Lower lobe of right lung (tissue), 2 donors: ENCODE measurements around the gene ACCSL. TPM values are rescaled to one million over a fixed set of nuclear protein-coding genes. Genes with fewer than 3 reads are reported as not detected.

Experiments
- ATAC-seq, 2 donors: fragments of 200-7000 bp; cut with Tn5 transposase; one replicate each; pipeline ENCODE4 v1.9.1; 2020 to 2022; ENCODE audit warnings: mild to moderate bottlenecking in 2 of 2, moderate library complexity in 2 of 2
- DNase-seq: peaks from one replicate; pipeline ENCODE4 v3.0.0-alpha.2; 2020
- H3K27ac ChIP-seq: fragments of 200-600 bp; one replicate; pipeline ENCODE4 v1.8.0; 2022
- H3K27me3 ChIP-seq: fragments of 200-600 bp; one replicate; pipeline ENCODE4 v1.8.0; 2022; ENCODE audit warnings: low read depth
- H3K36me3 ChIP-seq: fragments of 200-600 bp; one replicate; pipeline ENCODE4 v1.8.0; 2022; ENCODE audit warnings: mild to moderate bottlenecking
- H3K4me1 ChIP-seq: fragments of 200-600 bp; one replicate; pipeline ENCODE4 v1.8.0; 2022
- H3K4me3 ChIP-seq: fragments of 200-600 bp; one replicate; pipeline ENCODE4 v1.8.0; 2022; ENCODE audit warnings: mild to moderate bottlenecking
- H3K9me3 ChIP-seq: fragments of 200-600 bp; one replicate; pipeline ENCODE4 v1.8.0; 2022
- intact Hi-C: fragments of 100-400 bp; cut with DNase I; formaldehyde crosslinking; loops from one replicate; pipeline ENCODE4 v1.11.0; 2022
- total RNA-seq: library from RNA; stranded (reverse); fragmentation: NEBNext Ultra II Directional; extraction: Animal tissue kit (Norgen Biotek cat#: 25700); gene quantifications from one replicate; pipeline ENCODE4 v1.2.1, GENCODE V29; 2021
- TF ChIP-seq, protein P1 (sequence below): fragments of 200-600 bp; IDR thresholded peaks from one replicate; pipeline ENCODE4 v1.8.0; 2022; ENCODE audit warnings: antibody characterized with exemption, mild to moderate bottlenecking
- donor health status: DM: no; HTN: yes; CAD: no; lungs with severe emphysema.

The ACCSL gene
- total RNA-seq, 1 donor from 2014 or later, result not detected

DNA sequence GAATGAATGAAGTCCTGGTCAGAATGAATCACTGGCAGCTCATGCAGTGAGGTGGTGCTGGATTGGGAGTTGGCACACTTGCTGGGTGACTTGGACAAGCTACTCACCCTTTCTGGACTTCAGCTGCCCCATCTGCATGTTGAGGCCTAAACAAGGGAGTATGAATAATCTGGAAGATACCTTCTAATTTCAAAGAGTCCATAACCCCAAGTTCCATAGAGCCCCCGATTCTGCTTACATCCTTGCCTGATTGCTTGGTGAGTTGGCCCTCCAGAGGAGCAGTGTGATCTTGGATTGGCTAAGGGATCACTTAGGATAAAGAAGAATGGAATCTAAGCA is 18.3 kb upstream of the ACCSL start:
- no peak for ATAC-seq
- Histone ChIP-seq H3K36me3 (no peaks in the 10 kb centered on the region), H3K27me3 (no peaks in the 10 kb centered on the region), H3K4me1 (peaks cover 40% of the 10 kb centered on the region), H3K9me3 (peaks cover 5% of the 10 kb centered on the region), H3K27ac (no peak overlapping the region), H3K4me3 (no peak overlapping the region)
- TF ChIP-seq, protein P1, sequence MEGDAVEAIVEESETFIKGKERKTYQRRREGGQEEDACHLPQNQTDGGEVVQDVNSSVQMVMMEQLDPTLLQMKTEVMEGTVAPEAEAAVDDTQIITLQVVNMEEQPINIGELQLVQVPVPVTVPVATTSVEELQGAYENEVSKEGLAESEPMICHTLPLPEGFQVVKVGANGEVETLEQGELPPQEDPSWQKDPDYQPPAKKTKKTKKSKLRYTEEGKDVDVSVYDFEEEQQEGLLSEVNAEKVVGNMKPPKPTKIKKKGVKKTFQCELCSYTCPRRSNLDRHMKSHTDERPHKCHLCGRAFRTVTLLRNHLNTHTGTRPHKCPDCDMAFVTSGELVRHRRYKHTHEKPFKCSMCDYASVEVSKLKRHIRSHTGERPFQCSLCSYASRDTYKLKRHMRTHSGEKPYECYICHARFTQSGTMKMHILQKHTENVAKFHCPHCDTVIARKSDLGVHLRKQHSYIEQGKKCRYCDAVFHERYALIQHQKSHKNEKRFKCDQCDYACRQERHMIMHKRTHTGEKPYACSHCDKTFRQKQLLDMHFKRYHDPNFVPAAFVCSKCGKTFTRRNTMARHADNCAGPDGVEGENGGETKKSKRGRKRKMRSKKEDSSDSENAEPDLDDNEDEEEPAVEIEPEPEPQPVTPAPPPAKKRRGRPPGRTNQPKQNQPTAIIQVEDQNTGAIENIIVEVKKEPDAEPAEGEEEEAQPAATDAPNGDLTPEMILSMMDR, result no peak
- no peak for DNase-seq
- intact Hi-C loops, result no loop called here

DNA sequence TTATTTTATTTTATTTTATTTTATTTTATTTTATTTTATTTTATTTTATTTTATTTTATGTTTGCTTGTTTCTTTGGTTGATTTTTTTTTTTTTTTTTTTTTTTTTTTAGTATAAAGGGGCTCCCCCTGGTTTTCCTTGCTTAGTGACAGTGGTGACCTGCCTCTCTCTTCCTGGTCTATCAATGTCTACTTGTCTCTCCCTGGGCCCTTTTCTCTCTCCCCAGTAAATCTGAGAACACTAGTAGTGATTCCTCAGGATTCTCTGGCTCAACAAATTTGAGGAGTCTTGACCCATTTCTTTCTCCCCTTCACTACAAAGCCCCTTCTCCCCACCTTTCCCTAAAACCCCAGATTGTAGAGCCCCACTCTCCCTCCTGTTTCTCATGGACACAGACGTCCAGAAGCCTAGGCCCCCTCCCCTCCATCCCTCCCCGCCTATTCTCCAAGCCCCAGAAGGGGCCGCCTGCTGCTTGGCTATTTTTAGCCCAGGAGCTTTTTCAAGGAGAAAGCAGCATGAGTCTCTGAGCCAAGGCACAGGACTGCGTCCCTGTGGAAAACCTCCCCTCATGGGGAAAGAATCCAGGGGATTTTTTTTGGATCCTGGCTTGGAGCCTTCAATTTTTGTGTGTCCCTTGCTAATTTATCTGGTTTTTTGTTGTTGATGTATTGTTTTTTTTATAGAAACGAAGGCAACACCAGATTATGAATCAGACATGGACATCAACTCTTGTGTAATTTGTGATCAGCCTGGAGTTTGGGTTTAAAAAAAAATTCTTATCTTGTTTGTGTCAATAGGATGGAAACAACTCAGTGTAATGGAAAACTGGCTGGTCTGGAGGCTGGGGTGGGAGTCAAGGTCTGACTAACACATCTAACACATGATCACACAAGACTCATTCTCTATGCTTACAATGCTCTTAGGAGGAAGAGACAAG is 17.5 kb upstream of the ACCSL start:
- no peaks in the 10 kb centered on the region for H3K36me3 ChIP-seq

DNA sequence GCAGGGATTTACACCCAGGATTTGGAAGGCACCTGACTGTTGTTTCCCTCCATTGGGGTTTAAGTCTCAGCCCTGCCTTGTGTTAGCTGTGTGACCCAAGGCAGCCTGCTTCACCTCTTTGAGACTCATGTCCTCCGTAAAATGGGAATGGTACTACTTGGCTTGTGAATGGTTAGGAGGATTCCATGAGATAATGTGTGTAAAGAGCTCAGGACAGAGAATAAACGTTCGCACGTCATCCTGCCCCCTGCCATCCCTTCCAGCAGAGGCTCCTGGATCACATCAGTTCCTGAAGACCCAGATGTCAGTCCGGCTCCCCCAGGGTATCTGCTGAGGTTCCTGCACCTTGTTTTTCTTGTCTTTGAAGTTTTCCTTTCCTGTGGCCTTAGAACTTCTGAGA is 16.8 kb upstream of the ACCSL start:
- Histone ChIP-seq H3K4me1 (peaks cover 40% of the 10 kb centered on the region), H3K9me3 (peaks cover under 1% of the 10 kb centered on the region), H3K4me3 (no peak overlapping the region), H3K27me3 (no peaks in the 10 kb centered on the region), H3K27ac (peak overlapping the region; percentile 37), H3K36me3 (no peaks in the 10 kb centered on the region)
- intact Hi-C loops, result no loop called here
- DNase-seq (no peak), ATAC-seq (no peak)
- TF ChIP-seq, protein P1, result no peak

More for the DNA sequence above, 17.5 kb upstream of the ACCSL start:
- Histone ChIP-seq H3K9me3 (peaks cover 5% of the 10 kb centered on the region), H3K27ac (peak overlapping the region; percentile 53), H3K4me1 (peaks cover 40% of the 10 kb centered on the region), H3K27me3 (no peaks in the 10 kb centered on the region), H3K4me3 (no peak overlapping the region)
- TF ChIP-seq, protein P1, result no peak
- intact Hi-C loops, result no loop called here
- peak in 1 of 2 donors; percentile 13 for ATAC-seq
- no peak for DNase-seq

DNA sequence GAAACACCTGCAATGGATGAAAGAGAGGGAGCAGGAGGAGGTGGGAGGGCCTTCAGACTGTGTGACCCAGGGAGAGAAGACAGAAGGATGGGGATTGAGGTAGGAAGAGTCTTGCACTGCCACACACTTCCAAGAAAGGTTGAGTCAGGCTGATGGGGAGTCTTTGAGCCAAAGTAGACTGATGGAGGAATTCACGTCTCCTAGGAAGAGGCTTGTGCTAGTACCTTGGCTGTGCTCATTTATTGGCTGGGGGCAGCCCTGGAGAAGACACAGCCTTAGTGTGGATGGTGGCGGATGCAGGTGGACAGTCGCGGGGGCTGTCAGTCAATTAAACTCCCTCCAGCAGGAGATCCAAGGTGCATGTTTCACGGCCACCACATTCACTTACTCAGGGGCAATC is 16.2 kb upstream of the ACCSL start:
- Histone ChIP-seq H3K9me3 (no peaks in the 10 kb centered on the region), H3K4me1 (peaks cover 40% of the 10 kb centered on the region), H3K4me3 (no peak overlapping the region), H3K36me3 (no peaks in the 10 kb centered on the region), H3K27ac (peak overlapping the region; percentile 37), H3K27me3 (no peaks in the 10 kb centered on the region)
- TF ChIP-seq, protein P1, result no peak
- intact Hi-C loops, result no loop called here
- DNase-seq (no peak), ATAC-seq (no peak)

DNA sequence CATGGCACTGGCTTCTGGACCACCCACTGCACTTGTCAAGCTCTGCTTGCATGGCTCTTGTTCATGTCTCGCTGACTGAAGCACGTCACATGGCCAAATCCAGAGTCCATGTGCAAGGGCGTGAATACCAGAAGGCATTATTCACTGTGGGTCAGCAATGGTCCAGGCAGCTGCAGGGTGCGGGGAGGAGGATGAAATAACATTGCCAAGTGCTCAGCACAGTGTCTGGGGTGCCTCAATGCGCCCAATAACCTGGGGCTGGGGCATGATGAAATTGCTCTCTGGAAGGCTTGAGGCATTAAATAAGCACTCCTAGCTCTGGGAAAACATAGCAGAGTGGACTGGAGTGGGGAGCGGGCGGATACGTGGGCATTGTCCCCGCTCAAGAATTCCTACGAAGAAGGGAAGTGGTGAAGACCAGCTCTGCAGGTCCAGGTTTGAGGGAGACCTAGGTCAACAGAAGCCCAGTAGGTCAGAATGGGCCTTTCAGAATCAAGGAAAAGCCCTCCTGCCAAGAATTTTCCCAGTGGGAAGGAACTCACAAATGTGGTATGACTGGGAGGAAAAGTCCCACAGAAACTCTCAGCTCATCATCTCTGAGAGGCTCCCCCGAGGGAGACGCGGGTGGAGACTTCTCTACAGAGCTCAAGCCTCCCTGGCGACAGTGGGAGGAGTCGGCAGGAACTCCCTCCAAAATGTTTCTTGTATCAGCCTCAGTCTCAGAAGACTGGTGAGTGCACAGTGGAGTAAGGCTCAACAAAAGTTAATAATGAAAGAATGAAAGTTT is 15.3 kb upstream of the ACCSL start:
- intact Hi-C loops, result no loop called here
- H3K27me3 ChIP-seq, result no peaks in the 10 kb centered on the region
- DNase-seq, result peak; percentile 75
- peak; percentile 87 to 90 for ATAC-seq
- no peak overlapping the region for H3K4me3 ChIP-seq
- H3K36me3 ChIP-seq, result no peaks in the 10 kb centered on the region
- TF ChIP-seq, protein P1, result no peak
- H3K4me1 ChIP-seq, result peaks cover 48% of the 10 kb centered on the region
- H3K9me3 ChIP-seq, result no peaks in the 10 kb centered on the region
- H3K27ac ChIP-seq, result peak overlapping the region; percentile 13
